ENCODE results near the gene MAPK14. TPM values are rescaled to one million over a fixed set of nuclear protein-coding genes. Genes with fewer than 3 reads are reported as not detected.

The MAPK14 gene
- total RNA-seq, 1 experiment from 2014 or later: 50.8 TPM

DNA sequence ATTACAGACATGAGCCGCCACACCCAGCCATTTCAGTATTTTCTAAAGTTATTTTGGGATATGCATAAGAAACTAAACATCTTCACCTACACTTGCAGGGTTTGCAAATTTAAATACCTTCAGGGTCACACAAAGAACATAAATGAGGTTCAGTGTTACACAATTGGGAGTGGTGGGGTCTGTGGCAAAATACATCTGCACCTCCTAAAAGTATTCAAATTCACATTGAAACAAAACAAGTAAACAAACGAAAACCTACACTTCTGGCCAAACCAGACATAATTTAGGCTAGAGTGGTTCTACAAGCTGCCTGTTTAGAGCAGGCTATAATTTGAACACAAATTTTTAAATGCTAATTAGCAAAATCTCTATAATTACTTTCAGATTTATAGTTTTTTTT, 34.6 kb downstream of the MAPK14 start:
- ChIA-PET POLR2A (ENCODE audit: low non-redundant PET) (no interaction called here), CTCF (no interaction called here)

DNA sequence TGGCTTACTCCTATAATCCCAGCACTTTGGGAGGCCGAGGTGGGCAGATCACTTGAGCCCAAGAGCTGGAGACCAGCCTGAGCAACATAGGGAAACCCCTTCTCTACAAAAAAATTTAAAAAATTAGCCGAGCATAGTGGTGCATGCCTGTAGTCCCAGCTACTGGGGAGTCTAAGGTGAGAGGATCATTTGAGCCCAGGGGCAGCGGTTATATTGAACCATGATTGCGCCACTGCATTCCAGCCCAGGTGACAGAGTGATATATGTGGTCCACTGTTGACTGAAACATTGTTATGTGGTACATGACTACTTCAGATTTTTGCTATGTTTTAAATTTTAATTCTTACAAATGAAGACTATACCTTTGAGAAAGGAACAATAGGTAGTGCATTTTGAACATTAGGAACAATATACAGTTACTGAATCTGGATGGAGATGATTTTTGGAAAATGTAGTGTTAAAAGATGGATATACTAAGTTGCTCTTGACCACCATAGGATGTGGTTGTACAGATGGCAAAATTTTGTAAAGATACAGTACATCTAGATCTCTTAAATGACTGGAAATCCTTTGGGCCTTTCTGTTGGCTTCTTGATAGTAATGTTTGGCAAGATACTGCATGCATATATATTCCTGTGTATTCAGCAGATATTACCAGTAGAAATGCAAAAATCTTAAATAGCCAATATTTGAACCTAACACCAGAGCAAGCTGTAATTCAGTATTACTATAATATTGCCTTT, 35.9 kb downstream of the MAPK14 start:
- POLR2A ChIA-PET (ENCODE audit: low non-redundant PET): no interaction called here

More for the DNA sequence above, 34.6 kb downstream of the MAPK14 start:
- no peak overlapping the region for H3K4me3 ChIP-seq (ENCODE audit: low read depth, low read length, poor library complexity, severe bottlenecking)
- H3K4me1 ChIP-seq (ENCODE audit: insufficient read depth, low read length, poor library complexity, severe bottlenecking): no peaks in the 10 kb centered on the region
- BruUV-seq (replicated peaks): no TSS peak
- TF ChIP-seq, protein P1, sequence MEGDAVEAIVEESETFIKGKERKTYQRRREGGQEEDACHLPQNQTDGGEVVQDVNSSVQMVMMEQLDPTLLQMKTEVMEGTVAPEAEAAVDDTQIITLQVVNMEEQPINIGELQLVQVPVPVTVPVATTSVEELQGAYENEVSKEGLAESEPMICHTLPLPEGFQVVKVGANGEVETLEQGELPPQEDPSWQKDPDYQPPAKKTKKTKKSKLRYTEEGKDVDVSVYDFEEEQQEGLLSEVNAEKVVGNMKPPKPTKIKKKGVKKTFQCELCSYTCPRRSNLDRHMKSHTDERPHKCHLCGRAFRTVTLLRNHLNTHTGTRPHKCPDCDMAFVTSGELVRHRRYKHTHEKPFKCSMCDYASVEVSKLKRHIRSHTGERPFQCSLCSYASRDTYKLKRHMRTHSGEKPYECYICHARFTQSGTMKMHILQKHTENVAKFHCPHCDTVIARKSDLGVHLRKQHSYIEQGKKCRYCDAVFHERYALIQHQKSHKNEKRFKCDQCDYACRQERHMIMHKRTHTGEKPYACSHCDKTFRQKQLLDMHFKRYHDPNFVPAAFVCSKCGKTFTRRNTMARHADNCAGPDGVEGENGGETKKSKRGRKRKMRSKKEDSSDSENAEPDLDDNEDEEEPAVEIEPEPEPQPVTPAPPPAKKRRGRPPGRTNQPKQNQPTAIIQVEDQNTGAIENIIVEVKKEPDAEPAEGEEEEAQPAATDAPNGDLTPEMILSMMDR (conservative IDR thresholded peaks at IDR 0.05; ENCODE audit: low read depth, low read length): no peak
- no peak for TF ChIP-seq EZH2 (IDR thresholded peaks at IDR 0.05; ENCODE audit: borderline replicate concordance, low read depth, low read length, poor library complexity, severe bottlenecking)
- intact Hi-C loops (cut with micrococcal nuclease; ENCODE audit: unreplicated experiment): no loop called here
- no peaks in the 10 kb centered on the region for H3K27me3 ChIP-seq (replicated peaks; ENCODE audit: insufficient read depth, low read depth, low read length, poor library complexity)
- DNase-seq (ENCODE audit: low spot score): no peak
- H3K9me3 ChIP-seq (ENCODE audit: low read depth, low read length, poor library complexity, severe bottlenecking): no peaks in the 10 kb centered on the region
- H3K36me3 ChIP-seq (ENCODE audit: insufficient read depth, low read length, poor library complexity, severe bottlenecking): peaks cover 12% of the 10 kb centered on the region
- H3K27ac ChIP-seq (ENCODE audit: low read depth, low read length, poor library complexity, severe bottlenecking): no peak overlapping the region

DNA sequence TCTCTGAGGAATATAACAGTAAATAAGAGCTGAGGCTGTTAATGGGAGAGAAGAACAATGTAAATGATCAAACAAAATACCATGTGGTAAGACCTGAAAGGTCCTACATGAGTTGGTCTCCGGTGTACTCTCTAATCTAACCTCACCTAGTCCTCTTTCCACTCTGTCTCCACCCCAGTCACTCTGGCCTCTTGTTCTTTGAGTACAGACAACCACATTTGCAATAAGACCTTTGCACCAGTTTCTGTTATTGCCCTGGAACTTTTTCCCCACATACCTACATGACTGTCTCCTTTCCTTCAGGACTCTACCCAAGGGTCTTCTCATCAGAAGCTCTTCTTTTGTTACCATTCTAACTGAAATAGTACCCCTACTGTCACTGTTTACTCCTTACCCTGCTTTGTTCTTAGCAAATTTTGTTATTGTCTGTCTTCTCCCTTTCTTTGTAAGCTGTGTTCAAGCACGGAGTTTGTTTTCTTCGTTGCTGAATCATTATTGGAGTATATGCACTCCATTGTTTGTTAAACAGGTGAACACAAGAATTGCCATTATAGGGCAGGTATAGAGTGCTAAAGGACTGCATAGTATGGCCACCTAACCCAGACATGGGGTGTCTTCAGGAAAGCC, 37.3 kb downstream of the MAPK14 start:
- DNase-seq (ENCODE audit: low spot score): no peak
- BruUV-seq (replicated peaks): no TSS peak
- peaks cover 12% of the 10 kb centered on the region for H3K36me3 ChIP-seq (ENCODE audit: insufficient read depth, low read length, poor library complexity, severe bottlenecking)
- POLR2A ChIA-PET (ENCODE audit: low non-redundant PET): no interaction called here
- H3K27ac ChIP-seq (ENCODE audit: low read depth, low read length, poor library complexity, severe bottlenecking): no peak overlapping the region
- H3K9me3 ChIP-seq (ENCODE audit: low read depth, low read length, poor library complexity, severe bottlenecking): no peaks in the 10 kb centered on the region
- peaks cover 5% of the 10 kb centered on the region for H3K4me1 ChIP-seq (ENCODE audit: insufficient read depth, low read length, poor library complexity, severe bottlenecking)
- CTCF ChIA-PET: no interaction called here
- TF ChIP-seq EZH2 (IDR thresholded peaks at IDR 0.05; ENCODE audit: borderline replicate concordance, low read depth, low read length, poor library complexity, severe bottlenecking): no peak
- TF ChIP-seq, protein P1 (conservative IDR thresholded peaks at IDR 0.05; ENCODE audit: low read depth, low read length): no peak
- H3K27me3 ChIP-seq (replicated peaks; ENCODE audit: insufficient read depth, low read depth, low read length, poor library complexity): no peaks in the 10 kb centered on the region
- intact Hi-C loops (cut with micrococcal nuclease; ENCODE audit: unreplicated experiment): no loop called here
- no peak overlapping the region for H3K4me3 ChIP-seq (ENCODE audit: low read depth, low read length, poor library complexity, severe bottlenecking)

More for the DNA sequence above, 35.9 kb downstream of the MAPK14 start:
- DNase-seq (ENCODE audit: low spot score): no peak
- Histone ChIP-seq H3K27me3 (replicated peaks; ENCODE audit: insufficient read depth, low read depth, low read length, poor library complexity) (no peaks in the 10 kb centered on the region), H3K27ac (ENCODE audit: low read depth, low read length, poor library complexity, severe bottlenecking) (no peak overlapping the region), H3K4me3 (ENCODE audit: low read depth, low read length, poor library complexity, severe bottlenecking) (no peak overlapping the region), H3K36me3 (ENCODE audit: insufficient read depth, low read length, poor library complexity, severe bottlenecking) (peaks cover 12% of the 10 kb centered on the region), H3K9me3 (ENCODE audit: low read depth, low read length, poor library complexity, severe bottlenecking) (no peaks in the 10 kb centered on the region), H3K4me1 (ENCODE audit: insufficient read depth, low read length, poor library complexity, severe bottlenecking) (peaks cover 2% of the 10 kb centered on the region)
- TF ChIP-seq, protein P1 (conservative IDR thresholded peaks at IDR 0.05; ENCODE audit: low read depth, low read length): no peak
- no peak for TF ChIP-seq EZH2 (IDR thresholded peaks at IDR 0.05; ENCODE audit: borderline replicate concordance, low read depth, low read length, poor library complexity, severe bottlenecking)
- BruUV-seq (replicated peaks): no TSS peak
- CTCF ChIA-PET: no interaction called here
- intact Hi-C loops (cut with micrococcal nuclease; ENCODE audit: unreplicated experiment): no loop called here

Data from A673 (cell line).